NCI-H2029 treated with DMSO at 0.1 percent for 48 hours (cell line): ENCODE data around the gene PRUNE2.

Experiments
- DNase-seq: peaks from one replicate; lab custom pipeline; 2025; lab: John Stamatoyannopoulos, UW

PRUNE2 gene

GRCh38 chr9:76898786-76899185 is 7.1 kb downstream of the PRUNE2 start:
- no peak for DNase-seq

- DNase-seq = no peak
These were observed 7.9 kb downstream of the PRUNE2 start for GRCh38 chr9:76897804-76898525.

- DNase-seq = no peak
These were observed 9.9 kb downstream of the PRUNE2 start for GRCh38 chr9:76896035-76896434.

- no peak for DNase-seq
These were observed 10.7 kb downstream of the PRUNE2 start for GRCh38 chr9:76895186-76895585.

GRCh38 chr9:76894198-76894597 is 11.7 kb downstream of the PRUNE2 start:
- no peak for DNase-seq

- no peak for DNase-seq
These were observed 12.4 kb downstream of the PRUNE2 start for GRCh38 chr9:76893395-76893932.

- DNase-seq = no peak
These were observed 14.0 kb downstream of the PRUNE2 start for GRCh38 chr9:76891874-76892273.

- DNase-seq = no peak
These were observed 14.6 kb downstream of the PRUNE2 start for GRCh38 chr9:76891279-76891678.

GRCh38 chr9:76887951-76888350 is 18.0 kb downstream of the PRUNE2 start:
- no peak for DNase-seq

- DNase-seq = no peak
These were observed 18.7 kb downstream of the PRUNE2 start for GRCh38 chr9:76887003-76887821.

GRCh38 chr9:76886318-76886717 is 19.6 kb downstream of the PRUNE2 start:
- no peak for DNase-seq

GRCh38 chr9:76884823-76885222 is 21.1 kb downstream of the PRUNE2 start:
- no peak for DNase-seq

- no peak for DNase-seq
These were observed 22.5 kb downstream of the PRUNE2 start for GRCh38 chr9:76883341-76883855.

- no peak for DNase-seq
These were observed 23.2 kb downstream of the PRUNE2 start for GRCh38 chr9:76882686-76883085.

GRCh38 chr9:76880210-76880609 is 25.7 kb downstream of the PRUNE2 start:
- no peak for DNase-seq

GRCh38 chr9:76878933-76879332 is 27.0 kb downstream of the PRUNE2 start:
- no peak for DNase-seq

GRCh38 chr9:76877961-76878360 is 28.0 kb downstream of the PRUNE2 start:
- no peak for DNase-seq

- DNase-seq = no peak
These were observed 29.8 kb downstream of the PRUNE2 start for GRCh38 chr9:76876098-76876497.

- DNase-seq = no peak
These were observed 32.1 kb downstream of the PRUNE2 start for GRCh38 chr9:76873821-76874220.

- DNase-seq = no peak
These were observed 32.7 kb downstream of the PRUNE2 start for GRCh38 chr9:76873056-76873792.

- DNase-seq = peak; percentile 71
These were observed 37.0 kb downstream of the PRUNE2 start for GRCh38 chr9:76868897-76869296.

GRCh38 chr9:76866689-76867088 is 39.2 kb downstream of the PRUNE2 start:
- no peak for DNase-seq
